AG04450 (cell line): ENCODE results near the gene GRM5. TPM values are rescaled to one million over a fixed set of nuclear protein-coding genes. Genes with fewer than 3 reads are reported as not detected.

Source experiments
- CTCF ChIA-PET: fragments of 300-600, 350-600 bp; formaldehyde crosslinking; extraction: SDS; loops from one replicate; lab custom pipeline; 2022; ENCODE audit warnings: antibody characterized with exemption, inconsistent platforms; lab: Charles Lee
- POLR2A ChIA-PET: fragments of 350-600 bp; formaldehyde crosslinking; extraction: SDS; loops from one replicate; lab custom pipeline; 2021; ENCODE audit warnings: antibody characterized with exemption, inconsistent platforms; lab: Yijun Ruan, JAX
- DNase-seq: peaks from one replicate; pipeline ENCODE4 v3.0.0-alpha.2; 2011; ENCODE audit warnings: low read depth, low spot score
- H3K27ac ChIP-seq: one replicate; pipeline ENCODE4 v1.5.1; 2012; ENCODE audit warnings: low read depth, low read length, control low read depth
- H3K27me3 ChIP-seq: one replicate; pipeline ENCODE4 v1.6.0; 2012; ENCODE audit warnings: low read length; ENCODE audit not compliant: control insufficient read depth, insufficient read depth
- H3K4me3 ChIP-seq: 2 replicates; pipeline ENCODE4 v1.5.1; 2011; ENCODE audit warnings: mild to moderate bottlenecking, low read depth, low read length, control low read depth
- H3K9me3 ChIP-seq: 2 replicates; pipeline ENCODE4 v1.5.1; 2012; ENCODE audit warnings: low read length; ENCODE audit not compliant: control insufficient read depth, insufficient read depth
- CTCF ChIP-seq: IDR thresholded peaks from 2 replicates; pipeline ENCODE4 v1.5.1; 2011; ENCODE audit warnings: low read depth, low read length, control low read depth, inconsistent platforms
- polyA plus RNA-seq: library from polyadenylated mRNA; depleted of rRNA; stranded (reverse); fragments of >200 nt; gene quantifications from 2 replicates; pipeline ENCODE4 v1.2.3, GENCODE V29; 2011

GRM5 gene
- polyA plus RNA-seq, 1 experiment, result 0.01 TPM

DNA sequence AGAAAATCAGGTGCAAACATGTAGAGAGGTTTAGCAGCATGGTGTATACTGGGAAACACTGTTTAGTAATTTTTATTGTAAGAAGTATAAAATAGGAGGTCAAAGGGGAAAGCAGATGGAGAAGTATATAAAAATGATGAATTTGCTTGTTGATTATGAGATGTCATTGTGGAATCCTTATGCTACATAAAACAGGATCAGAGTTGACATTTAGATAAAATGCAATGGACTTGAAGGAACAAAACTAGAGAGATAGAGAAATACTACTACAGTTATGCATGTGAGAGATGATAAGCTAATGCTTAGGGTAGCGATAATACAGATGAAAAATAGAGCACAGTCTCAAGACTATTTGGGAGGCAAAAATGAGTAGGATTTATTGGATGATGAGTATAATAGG is 536.4 kb downstream of the GRM5 start:
- no peak for TF ChIP-seq CTCF
- no peaks in the 10 kb centered on the region for H3K27me3 ChIP-seq
- no peak overlapping the region for H3K4me3 ChIP-seq
- CTCF ChIA-PET, result interaction anchor here (0.9 kb wide), 1 partner anchor 15 kb away, joined by 3 read pairs; no protein-coding TSS in a partner anchor
- no peak overlapping the region for H3K27ac ChIP-seq
- POLR2A ChIA-PET, result no interaction called here
- no peaks in the 10 kb centered on the region for H3K9me3 ChIP-seq
- no peak for DNase-seq

- Histone ChIP-seq H3K4me3 (no peak overlapping the region), H3K27ac (no peak overlapping the region), H3K27me3 (no peaks in the 10 kb centered on the region), H3K9me3 (no peaks in the 10 kb centered on the region)
- ChIA-PET POLR2A (no interaction called here), CTCF (no interaction called here)
- no peak for TF ChIP-seq CTCF
- no peak for DNase-seq
These were observed 542.3 kb downstream of the GRM5 start for GRCh38 chr11:88523386-88524071.

- POLR2A ChIA-PET, result no interaction called here
- H3K27ac ChIP-seq, result no peak overlapping the region
- H3K9me3 ChIP-seq, result no peaks in the 10 kb centered on the region
- TF ChIP-seq CTCF, result no peak
- CTCF ChIA-PET, result no interaction called here
- H3K27me3 ChIP-seq, result no peaks in the 10 kb centered on the region
- no peak overlapping the region for H3K4me3 ChIP-seq
- no peak for DNase-seq
These were observed 543.0 kb downstream of the GRM5 start for GRCh38 chr11:88522624-88523385.

DNA sequence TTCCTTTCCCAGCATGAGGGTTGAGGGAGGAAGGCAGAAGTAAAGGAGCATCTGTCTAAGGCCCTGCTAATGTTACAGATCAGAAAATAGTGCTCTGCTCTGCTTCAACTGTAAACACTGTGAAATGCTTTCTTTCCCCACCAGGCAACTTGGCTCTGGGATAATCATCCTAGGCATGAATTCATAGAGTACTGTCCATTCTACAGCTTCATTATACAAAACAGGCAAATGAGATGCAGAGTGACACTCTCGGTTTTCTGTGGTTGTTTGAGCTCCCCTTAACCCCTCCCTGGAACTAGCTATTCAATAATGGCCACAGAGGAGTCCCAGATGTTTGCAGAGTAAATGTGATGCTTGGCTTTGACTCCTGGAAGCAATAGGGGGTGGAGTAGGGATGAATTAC is 544.0 kb downstream of the GRM5 start:
- no peaks in the 10 kb centered on the region for H3K27me3 ChIP-seq
- POLR2A ChIA-PET, result no interaction called here
- H3K4me3 ChIP-seq, result no peak overlapping the region
- no peak for DNase-seq
- H3K27ac ChIP-seq, result no peak overlapping the region
- no peak for TF ChIP-seq CTCF
- no peaks in the 10 kb centered on the region for H3K9me3 ChIP-seq
- CTCF ChIA-PET, result interaction anchor here (0.6 to 1.0 kb wide), 2 partner anchors 143 to 290 kb away, joined by 3 to 6 read pairs; no protein-coding TSS in a partner anchor

DNA sequence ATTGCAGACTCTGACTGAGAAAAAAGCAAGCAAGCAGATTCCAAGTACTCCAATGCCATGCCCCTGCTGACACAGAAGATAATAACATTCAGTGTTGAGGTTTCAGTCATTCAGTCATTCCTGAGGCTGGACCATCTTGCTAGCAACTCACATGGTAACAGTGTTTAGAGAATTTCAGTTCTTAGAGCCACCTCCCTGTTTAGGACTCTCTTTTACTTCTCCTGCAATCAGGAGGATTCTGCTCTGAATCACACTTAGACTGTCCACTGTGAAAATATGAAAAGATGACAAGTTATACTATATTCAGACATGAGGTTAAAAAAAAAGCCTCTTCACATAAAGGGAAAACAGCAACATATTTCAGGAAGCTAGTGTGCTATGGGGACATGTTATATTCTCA is 544.4 kb downstream of the GRM5 start:
- no peak for TF ChIP-seq CTCF
- Histone ChIP-seq H3K9me3 (no peaks in the 10 kb centered on the region), H3K4me3 (no peak overlapping the region), H3K27me3 (no peaks in the 10 kb centered on the region), H3K27ac (no peak overlapping the region)
- ChIA-PET POLR2A (no interaction called here), CTCF (interaction anchor here (1.0 kb wide), 1 partner anchor 290 kb away, joined by 6 read pairs; no protein-coding TSS in a partner anchor)
- DNase-seq, result no peak
